BJ (cell line): Measurements from ENCODE around the gene WDFY2. TPM values are rescaled to one million over a fixed set of nuclear protein-coding genes. Genes with fewer than 3 reads are reported as not detected.

Source experiments
- CTCF ChIA-PET: fragments of 350-600 bp; formaldehyde crosslinking; extraction: SDS; loops from one replicate; lab custom pipeline; 2021; ENCODE audit warnings: antibody characterized with exemption, inconsistent platforms; lab: Yijun Ruan, JAX
- POLR2A ChIA-PET: fragments of 300-600 bp; sonication (Branson Sonifier 250); formaldehyde crosslinking; extraction: SDS; loops from one replicate; lab custom pipeline; 2021; ENCODE audit warnings: antibody characterized with exemption; lab: Charles Lee
- DNase-seq: peaks from one replicate; pipeline ENCODE4 v3.0.0-alpha.2; 2011; ENCODE audit warnings: low read depth
- H3K27me3 ChIP-seq: 2 replicates; pipeline ENCODE4 v1.6.0; 2011; ENCODE audit warnings: low read length; ENCODE audit not compliant: control insufficient read depth, insufficient read depth
- H3K36me3 ChIP-seq: 2 replicates; pipeline ENCODE4 v1.5.1; 2011; ENCODE audit warnings: low read length; ENCODE audit not compliant: control insufficient read depth, insufficient read depth
- H3K4me3 ChIP-seq: 2 replicates; pipeline ENCODE4 v1.5.1; 2011; ENCODE audit warnings: low read depth, mild to moderate bottlenecking, control low read depth, low read length
- CTCF ChIP-seq: IDR thresholded peaks from 2 replicates; pipeline ENCODE4 v1.5.1; 2011; ENCODE audit warnings: low read depth, mild to moderate bottlenecking, control low read depth, inconsistent platforms, low read length, moderate library complexity; ENCODE audit not compliant: insufficient read depth
- polyA plus RNA-seq: library from polyadenylated mRNA; depleted of rRNA; stranded (reverse); fragments of >200 nt; gene quantifications from 2 replicates; pipeline ENCODE4 v1.2.3, GENCODE V29; 2011

The WDFY2 gene
- polyA plus RNA-seq, 1 experiment = 4.3 TPM

GRCh38 chr13:51594432-51594831, 10.2 kb downstream of the WDFY2 start:
- H3K36me3 ChIP-seq = no peaks in the 10 kb centered on the region
- POLR2A ChIA-PET = no interaction called here
- CTCF ChIA-PET = interaction anchor here (0.6 kb wide), 1 partner anchor 9 kb away, joined by 3 read pairs; no protein-coding TSS in a partner anchor
- no peak for TF ChIP-seq CTCF
- no peaks in the 10 kb centered on the region for H3K27me3 ChIP-seq
- H3K4me3 ChIP-seq = no peak overlapping the region
- DNase-seq = no peak

GRCh38 chr13:51595416-51595815, 11.2 kb downstream of the WDFY2 start:
- H3K27me3 ChIP-seq = no peaks in the 10 kb centered on the region
- no peak for DNase-seq
- H3K36me3 ChIP-seq = no peaks in the 10 kb centered on the region
- no peak for TF ChIP-seq CTCF
- ChIA-PET CTCF (interaction anchor here (0.6 to 1.2 kb wide), 5 partner anchors 9 to 155 kb away, joined by 3 to 5 read pairs (median 3); no protein-coding TSS in a partner anchor), POLR2A (no interaction called here)
- H3K4me3 ChIP-seq = no peak overlapping the region

GRCh38 chr13:51596541-51596940, 12.3 kb downstream of the WDFY2 start:
- CTCF ChIA-PET = interaction anchor here (1.2 kb wide), 1 partner anchor 16 kb away, joined by 3 read pairs; no protein-coding TSS in a partner anchor
- no peak overlapping the region for H3K4me3 ChIP-seq
- no peaks in the 10 kb centered on the region for H3K36me3 ChIP-seq
- no peak for TF ChIP-seq CTCF
- no peak for DNase-seq
- no peaks in the 10 kb centered on the region for H3K27me3 ChIP-seq
- POLR2A ChIA-PET = no interaction called here

GRCh38 chr13:51599444-51600176, 15.3 kb downstream of the WDFY2 start:
- Histone ChIP-seq H3K4me3 (no peak overlapping the region), H3K36me3 (no peaks in the 10 kb centered on the region), H3K27me3 (no peaks in the 10 kb centered on the region)
- CTCF ChIA-PET = interaction anchor here (1.0 kb wide), 1 partner anchor 10 kb away, joined by 3 read pairs; no protein-coding TSS in a partner anchor
- POLR2A ChIA-PET = no interaction called here
- no peak for DNase-seq
- TF ChIP-seq CTCF = no peak

- ChIA-PET POLR2A (no interaction called here), CTCF (interaction anchor here (1.0 kb wide), 1 partner anchor 9 kb away, joined by 3 read pairs; no protein-coding TSS in a partner anchor)
- TF ChIP-seq CTCF = no peak
- Histone ChIP-seq H3K36me3 (no peaks in the 10 kb centered on the region), H3K4me3 (no peak overlapping the region), H3K27me3 (no peaks in the 10 kb centered on the region)
- no peak for DNase-seq
Measured at GRCh38 chr13:51600703-51601102, 16.4 kb downstream of the WDFY2 start.
